ENCODE measurements around the gene MRGPRE.

- TF ChIP-seq CTCF (IDR thresholded peaks at IDR 0.05 in 8 of 11, conservative IDR thresholded peaks at IDR 0.05 in 3 of 11) (no peak), POLR2AphosphoS5 (IDR thresholded peaks at IDR 0.05) (no peak), POLR2A (IDR thresholded peaks at IDR 0.05) (no peak)
Measured at GRCh38 chr11:3218483-3219280, 13.5 kb downstream of the MRGPRE start, which contains the start of gene MRGPRG.

Data from spleen (tissue), 7 donors.